K562 (cell line): ENCODE data around the gene SEPHS1. TPM values are rescaled to one million over a fixed set of nuclear protein-coding genes. Genes with fewer than 3 reads are reported as not detected.

Source experiments
- ATAC-seq: fragments of 200-7000 bp; cut with Tn5 transposase; 3 replicates; pipeline ENCODE4 v1.9.1; 2020; ENCODE audit warnings: moderate library complexity
- BruUV-seq: library from RNA; stranded (reverse); fragments of 400-500 nt; replicated peaks from 2 replicates; lab custom pipeline; 2021; lab: Mats Ljungman, UMichigan
- CTCF ChIA-PET: fragments of 300-600 bp; formaldehyde crosslinking; extraction: SDS; loops from one replicate; lab custom pipeline; 2021; ENCODE audit warnings: low intra/inter-chr PET ratio; lab: Yijun Ruan, JAX
- POLR2A ChIA-PET: fragments of 300-600, 350-650 bp; sonication (Branson Sonifier 250); formaldehyde crosslinking; extraction: SDS; loops from one replicate; lab custom pipeline; 2021; ENCODE audit warnings: antibody characterized with exemption, inconsistent platforms; lab: Yijun Ruan, JAX
- DNase-seq, 4 experiments: peaks; one replicate each; pipeline versions ENCODE4 v3.0.0 to v3.0.0-alpha.2; 2011 to 2018; ENCODE audit warnings: low spot score in 3 of 4, mixed read lengths in 3 of 4; ENCODE audit errors: extremely low read depth in 1 of 4
- FAIRE-seq: peaks from 2 replicates; lab custom pipeline; 2011; peaks lifted over from hg19 to GRCh38; lab: Jason Lieb, UNC
- H2AFZ ChIP-seq: 2 replicates; pipeline ENCODE4 v1.6.0; 2011; ENCODE audit warnings: low read depth, low read length, control low read depth, inconsistent platforms
- H3K27ac ChIP-seq: fragments of 200-600 bp; 3 replicates; pipeline ENCODE4 v1.8.0; 2011; ENCODE audit warnings: low read depth, mild to moderate bottlenecking, control low read depth, inconsistent platforms, low read length, moderate library complexity, mixed read lengths; ENCODE audit errors: extremely low read depth
- H3K27me3 ChIP-seq, 2 experiments: fragments of 300-600 bp in 1 of 2; 2 replicates in 1 of 2; 3 replicates in 1 of 2; pipeline versions ENCODE4 v1.6.0 to v1.8.0; 2011; ENCODE audit warnings: inconsistent platforms in 2 of 2, low read length in 2 of 2, mild to moderate bottlenecking in 1 of 2, mixed read lengths in 1 of 2, moderate library complexity in 1 of 2; ENCODE audit not compliant: control insufficient read depth in 2 of 2, insufficient read depth in 2 of 2
- H3K36me3 ChIP-seq: fragments of 300-600 bp; 3 replicates; pipeline ENCODE4 v1.8.0; 2011; ENCODE audit warnings: mild to moderate bottlenecking, low read length, inconsistent platforms; ENCODE audit not compliant: control insufficient read depth, insufficient read depth
- H3K4me1 ChIP-seq, 2 experiments: fragments of 200-600 bp in 1 of 2; replicated peaks in 1 of 2; 2 replicates in 1 of 2; 3 replicates in 1 of 2; pipeline versions ENCODE4 v1.5.1 to v1.8.0; 2011; ENCODE audit warnings: inconsistent platforms in 2 of 2, low read length in 2 of 2, mild to moderate bottlenecking in 1 of 2, mixed read lengths in 1 of 2, moderate library complexity in 1 of 2; ENCODE audit not compliant: control insufficient read depth in 2 of 2, insufficient read depth in 2 of 2
- H3K4me2 ChIP-seq: 2 replicates; pipeline ENCODE4 v1.6.1; 2011; ENCODE audit warnings: low read length, control low read depth, inconsistent platforms, mixed read lengths; ENCODE audit not compliant: insufficient read depth
- H3K4me3 ChIP-seq: fragments of 200-600 bp; sonication (generic), shearing (Covaris generic); 2 replicates; pipeline ENCODE4 v1.5.1; 2016; ENCODE audit warnings: control low read depth, inconsistent platforms
- H3K79me2 ChIP-seq: fragments of 200-600 bp; 3 replicates; pipeline ENCODE4 v1.8.0; 2011; ENCODE audit warnings: low read length, inconsistent platforms; ENCODE audit not compliant: control insufficient read depth, insufficient read depth
- H3K9ac ChIP-seq, 2 experiments: 2 replicates each; pipeline versions ENCODE4 v1.6.0 to v1.6.1; 2011; ENCODE audit warnings: low read depth in 2 of 2, low read length in 2 of 2, control low read depth in 1 of 2, inconsistent platforms in 1 of 2, mild to moderate bottlenecking in 1 of 2, mixed read lengths in 1 of 2; ENCODE audit not compliant: insufficient read depth in 1 of 2
- H3K9me1 ChIP-seq: one replicate; pipeline ENCODE4 v1.6.0; 2011; ENCODE audit warnings: inconsistent platforms, mild to moderate bottlenecking, low read length, moderate library complexity; ENCODE audit not compliant: control insufficient read depth, insufficient read depth
- H3K9me3 ChIP-seq: replicated peaks from 2 replicates; pipeline ENCODE4 v1.5.1; 2011; ENCODE audit warnings: low read depth, low read length, inconsistent platforms; ENCODE audit not compliant: control insufficient read depth, insufficient read depth
- H4K20me1 ChIP-seq: replicated peaks from 2 replicates; pipeline ENCODE4 v1.6.1; 2011; ENCODE audit warnings: low read length, inconsistent platforms, mixed read lengths; ENCODE audit not compliant: control insufficient read depth, insufficient read depth
- FOXA1 ChIP-seq: fragments of 450-650 bp; IDR thresholded peaks from 2 replicates; pipeline ENCODE4 v1.6.1; 2016; ENCODE audit warnings: mild to moderate bottlenecking, borderline replicate concordance
- MNT ChIP-seq, 2 experiments: fragments of 450-650 bp; conservative IDR thresholded peaks; 2 replicates each; pipeline ENCODE4 v1.6.1; 2017; ENCODE audit warnings: mild to moderate bottlenecking in 2 of 2, moderate library complexity in 2 of 2
- NEUROD1 ChIP-seq: fragments of 150-350 bp; IDR thresholded peaks from 2 replicates; pipeline ENCODE4 v1.6.1; 2014; ENCODE audit warnings: borderline replicate concordance, low read length, low read depth; ENCODE audit not compliant: partially characterized antibody
- NR1H2 ChIP-seq: sonication (generic); formaldehyde crosslinking; IDR thresholded peaks from 2 replicates; pipeline ENCODE4 v1.4.0; 2020; ENCODE audit warnings: mild to moderate bottlenecking, missing genetic modification reagents
- PCBP1 ChIP-seq: fragments of 200-400 bp; formaldehyde crosslinking; IDR thresholded peaks from 2 replicates; pipeline ENCODE4 v1.6.1; 2018; ENCODE audit warnings: mild to moderate bottlenecking, low read depth, low read length; ENCODE audit not compliant: poor library complexity, severe bottlenecking
- RBM14 ChIP-seq: fragments of 200-400 bp; formaldehyde crosslinking; IDR thresholded peaks from 2 replicates; pipeline ENCODE4 v1.6.1; 2018; ENCODE audit warnings: low read depth, mild to moderate bottlenecking, low read length, moderate library complexity, borderline replicate concordance; ENCODE audit not compliant: insufficient read depth
- RBM39 ChIP-seq: fragments of 200-400 bp; formaldehyde crosslinking; optimal IDR thresholded peaks from 2 replicates; pipeline ENCODE3; 2018; ENCODE audit warnings: low read depth, low read length
- SMARCC2 ChIP-seq: fragments of 450-650 bp; IDR thresholded peaks from 2 replicates; pipeline ENCODE4 v1.6.1; 2017; ENCODE audit warnings: antibody characterized with exemption, moderate library complexity, mild to moderate bottlenecking, low read depth
- TCF7L2 ChIP-seq: fragments of 150-350 bp; IDR thresholded peaks from 2 replicates; pipeline ENCODE4 v1.6.1; 2016; ENCODE audit warnings: low read depth, mild to moderate bottlenecking, low read length, moderate library complexity
- ZNF384 ChIP-seq: IDR thresholded peaks from 2 replicates; pipeline ENCODE4 v1.6.1; 2012; ENCODE audit warnings: low read depth, low read length, improper control_type of control experiment
- ZNF584 ChIP-seq: fragments of 200-800 bp; sonication (Bioruptor generic); IDR thresholded peaks from 2 replicates; pipeline ENCODE4 v1.6.1; 2016; ENCODE audit warnings: low read depth, mild to moderate bottlenecking, missing genetic modification characterization, missing compliant biosample characterization
- WGBS: fragments of 100-300 bp; shearing (Covaris generic); methylation state at CpG from one replicate; pipeline ENCODE4 v1.1.6; 2016; ENCODE audit warnings: low coverage, mixed read lengths; ENCODE audit not compliant: insufficient coverage; ENCODE audit errors: missing lambda C conversion rate; 5-methylcytosine and 5-hydroxymethylcytosine counted together
- in situ Hi-C: fragments of 300-500 bp; cut with MboI; formaldehyde crosslinking; loops from 4 replicates; pipeline ENCODE4 v1.15.0; 2018; ENCODE audit warnings: inconsistent platforms, mixed read lengths
- intact Hi-C: fragments of 100-400 bp; cut with micrococcal nuclease; formaldehyde crosslinking; loops from 2 replicates; pipeline ENCODE4 v1.14.2; 2022
- polyA plus RNA-seq, 8 experiments: library from polyadenylated mRNA; depleted of rRNA in 4 of 8; stranded (reverse) in 5 of 8; unstranded in 3 of 8; fragments of >200 nt; fragmentation: Nextera tagmentation in 2 of 8; fragmentation: Illumina TruSeq in 1 of 8; extraction: Ambion mirVana in 2 of 8; extraction: Trizol in 1 of 8; gene quantifications; 2 replicates each; pipeline versions ENCODE4 v1.2.1 to v1.2.3, GENCODE V29; 2011 to 2014; ENCODE audit warnings: inconsistent platforms in 1 of 8, missing spikeins in 1 of 8
- total RNA-seq, 7 experiments: library from RNA; depleted of rRNA in 6 of 7; stranded (reverse); fragments of >200 nt in 6 of 7; fragmentation: Illumina TruSeq in 2 of 7; extraction: Trizol in 2 of 7; gene quantifications; 2 replicates each; pipeline versions ENCODE4 v1.2.1 to v1.2.3, GENCODE V29; 2011 to 2021; ENCODE audit warnings: low replicate concordance in 1 of 7
- TF ChIP-seq, protein P1 (sequence below): fragments of 150-350 bp; conservative IDR thresholded peaks from 2 replicates; pipeline ENCODE4 v1.6.1; 2014; ENCODE audit warnings: low read length

The SEPHS1 gene
- total and polyA plus RNA-seq, 9 of the 15 experiments (the other 6 are each of a cell fraction or from before 2014, with no cell fraction given) = 14.7 to 82.8 (median 41.8) TPM

DNA sequence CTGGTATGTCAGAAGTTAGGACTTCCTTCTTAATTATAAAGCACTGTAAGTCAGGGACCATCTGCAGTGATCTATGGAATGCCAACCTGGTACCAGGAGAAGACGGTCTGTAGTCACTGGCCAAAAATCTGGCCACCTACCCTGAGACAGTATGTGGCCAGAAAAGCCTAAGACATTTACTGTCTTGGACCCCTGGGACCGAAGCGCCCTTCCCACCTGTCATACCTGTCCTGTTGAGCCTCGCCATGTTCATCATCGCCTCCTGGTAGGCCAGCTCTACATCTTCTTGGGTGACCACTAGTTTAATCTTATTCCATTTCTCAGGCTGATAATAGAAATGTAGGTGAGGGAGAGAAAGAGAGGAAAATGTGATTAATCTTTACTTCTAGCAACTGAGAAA lies 20.0 kb downstream of the SEPHS1 start:
- Histone ChIP-seq H3K27me3 (no peaks in the 10 kb centered on the region), H3K4me1 (no peaks in the 10 kb centered on the region), H3K79me2 (no peaks in the 10 kb centered on the region), H3K4me2 (no peak overlapping the region), H3K9me3 (no peaks in the 10 kb centered on the region), H3K9me1 (no peaks in the 10 kb centered on the region), H3K27ac (no peak overlapping the region), H2AFZ (no peak overlapping the region), H3K9ac (no peak overlapping the region), H4K20me1 (no peaks in the 10 kb centered on the region), H3K36me3 (peaks cover 73% of the 10 kb centered on the region; the same call in 2 of the 3 replicates), H3K4me3 (no peak overlapping the region)
- in situ Hi-C loops = no loop called here
- no peak for TF ChIP-seq ZNF384
- TF ChIP-seq MNT (conservative IDR thresholded peaks at IDR 0.05) = no peak
- TF ChIP-seq FOXA1 = no peak
- no peak for TF ChIP-seq NR1H2 (CRISPR knock-in tag)
- TF ChIP-seq PCBP1 = no peak
- no peak for TF ChIP-seq RBM14
- no peak for TF ChIP-seq ZNF584 (CRISPR knock-in tag)
- TF ChIP-seq TCF7L2 = no peak
- TF ChIP-seq SMARCC2 = no peak
- TF ChIP-seq, protein P1, sequence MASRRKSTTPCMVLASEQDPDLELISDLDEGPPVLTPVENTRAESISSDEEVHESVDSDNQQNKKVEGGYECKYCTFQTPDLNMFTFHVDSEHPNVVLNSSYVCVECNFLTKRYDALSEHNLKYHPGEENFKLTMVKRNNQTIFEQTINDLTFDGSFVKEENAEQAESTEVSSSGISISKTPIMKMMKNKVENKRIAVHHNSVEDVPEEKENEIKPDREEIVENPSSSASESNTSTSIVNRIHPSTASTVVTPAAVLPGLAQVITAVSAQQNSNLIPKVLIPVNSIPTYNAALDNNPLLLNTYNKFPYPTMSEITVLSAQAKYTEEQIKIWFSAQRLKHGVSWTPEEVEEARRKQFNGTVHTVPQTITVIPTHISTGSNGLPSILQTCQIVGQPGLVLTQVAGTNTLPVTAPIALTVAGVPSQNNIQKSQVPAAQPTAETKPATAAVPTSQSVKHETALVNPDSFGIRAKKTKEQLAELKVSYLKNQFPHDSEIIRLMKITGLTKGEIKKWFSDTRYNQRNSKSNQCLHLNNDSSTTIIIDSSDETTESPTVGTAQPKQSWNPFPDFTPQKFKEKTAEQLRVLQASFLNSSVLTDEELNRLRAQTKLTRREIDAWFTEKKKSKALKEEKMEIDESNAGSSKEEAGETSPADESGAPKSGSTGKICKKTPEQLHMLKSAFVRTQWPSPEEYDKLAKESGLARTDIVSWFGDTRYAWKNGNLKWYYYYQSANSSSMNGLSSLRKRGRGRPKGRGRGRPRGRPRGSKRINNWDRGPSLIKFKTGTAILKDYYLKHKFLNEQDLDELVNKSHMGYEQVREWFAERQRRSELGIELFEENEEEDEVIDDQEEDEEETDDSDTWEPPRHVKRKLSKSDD = no peak
- TF ChIP-seq NEUROD1 = no peak
- no peak for TF ChIP-seq RBM39
- no TSS peak for BruUV-seq
- FAIRE-seq (no peak), ATAC-seq (no peak), DNase-seq (no peak)
- CTCF ChIA-PET = no interaction called here
- POLR2A ChIA-PET = interaction anchor here (1.3 kb wide), 1 partner anchor 29 kb away, joined by 3 read pairs; no protein-coding TSS in a partner anchor
- intact Hi-C loops = no loop called here
- WGBS = 96% methylated on average over 4 of the region's 5 CpGs
